ENCODE data around the gene SLC25A2. TPM values are rescaled to one million over a fixed set of nuclear protein-coding genes. Genes with fewer than 3 reads are reported as not detected.
"Not testable (repeated sequence)": the region's sequence is repeated elsewhere in the genome, so short reads cannot be mapped to it uniquely, and the experiment has no call there.

The SLC25A2 gene
- not detected in 2 replicates for total RNA-seq (2014; rRNA removed; shearing (Covaris generic))

DNA sequence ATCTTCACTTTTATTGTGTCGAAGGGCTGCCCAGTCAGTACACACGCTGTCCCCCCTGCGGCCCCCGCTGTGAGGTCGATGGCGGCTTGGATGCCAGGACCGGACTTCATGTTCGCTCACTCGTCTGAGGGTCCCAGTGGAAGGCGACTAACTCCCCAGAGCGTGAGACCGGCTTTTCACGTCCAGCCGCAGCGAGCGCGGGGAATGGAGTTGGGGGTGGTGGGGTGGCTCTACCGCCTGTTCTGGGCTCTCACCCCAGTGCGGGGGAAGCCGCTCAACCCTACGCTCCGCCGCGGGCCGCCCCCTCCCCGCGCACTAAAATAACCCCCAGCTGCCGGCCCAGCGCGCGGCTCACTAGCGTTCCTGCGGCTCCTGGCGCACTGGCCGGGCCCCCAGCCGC is at the start of gene SLC25A2:
Gene SLC25A2, minus strand, starts transcription at position 294 of the 400 bp plus-strand sequence. Its CDS starts 184 bp downstream, at position 110.
- no peak for DNase-seq (ENCODE audit: low spot score)

DNA sequence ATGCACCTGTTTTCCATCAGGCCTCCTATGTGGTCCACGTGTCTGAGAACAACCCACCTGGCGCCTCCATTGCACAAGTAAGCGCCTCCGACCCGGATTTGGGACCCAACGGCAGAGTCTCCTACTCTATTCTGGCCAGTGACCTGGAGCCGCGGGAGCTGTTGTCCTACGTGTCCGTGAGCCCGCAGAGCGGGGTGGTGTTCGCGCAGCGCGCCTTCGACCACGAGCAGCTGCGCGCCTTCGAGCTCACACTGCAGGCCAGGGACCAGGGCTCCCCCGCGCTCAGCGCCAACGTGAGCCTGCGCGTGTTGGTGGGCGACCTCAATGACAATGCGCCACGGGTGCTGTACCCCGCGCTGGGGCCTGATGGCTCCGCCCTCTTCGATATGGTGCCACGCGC is 47.7 kb upstream of the SLC25A2 start:
- DNase-seq (ENCODE audit: low spot score): no peak

DNA sequence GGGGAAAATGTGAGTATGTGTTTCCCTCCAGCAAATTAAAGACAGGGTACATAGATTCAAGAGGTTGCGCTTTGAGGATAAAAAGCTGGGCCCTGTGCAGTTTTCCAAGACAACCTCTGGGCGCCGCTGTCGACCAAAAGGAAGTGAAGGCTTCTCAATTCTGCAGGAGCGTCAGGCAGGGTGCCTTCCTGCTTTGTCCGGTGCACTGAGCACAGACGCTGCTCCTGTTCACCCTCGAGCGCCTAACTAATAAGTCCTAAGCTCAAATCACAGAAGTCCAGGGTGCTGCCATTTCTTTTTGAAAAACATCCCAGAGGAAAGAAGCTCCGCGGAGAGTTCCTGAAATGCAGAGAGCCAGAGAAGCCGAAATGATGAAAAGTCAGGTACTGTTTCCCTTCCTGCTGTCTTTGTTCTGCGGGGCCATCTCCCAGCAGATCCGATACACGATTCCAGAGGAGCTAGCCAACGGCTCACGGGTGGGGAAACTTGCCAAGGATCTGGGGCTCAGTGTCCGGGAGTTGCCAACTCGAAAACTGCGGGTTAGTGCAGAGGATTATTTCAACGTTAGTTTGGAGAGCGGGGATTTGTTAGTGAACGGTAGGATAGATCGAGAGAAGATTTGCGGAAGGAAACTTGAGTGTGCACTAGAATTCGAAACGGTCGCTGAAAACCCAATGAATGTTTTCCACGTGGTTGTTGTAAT is 46.2 kb upstream of the SLC25A2 start, which contains the start of gene PCDHGB1:
Gene PCDHGB1, plus strand, starts transcription at position 183 of the 703 bp plus-strand sequence. Its CDS starts 162 bp downstream, at position 345.
- DNase-seq (ENCODE audit: low spot score): peak; percentile 49

DNA sequence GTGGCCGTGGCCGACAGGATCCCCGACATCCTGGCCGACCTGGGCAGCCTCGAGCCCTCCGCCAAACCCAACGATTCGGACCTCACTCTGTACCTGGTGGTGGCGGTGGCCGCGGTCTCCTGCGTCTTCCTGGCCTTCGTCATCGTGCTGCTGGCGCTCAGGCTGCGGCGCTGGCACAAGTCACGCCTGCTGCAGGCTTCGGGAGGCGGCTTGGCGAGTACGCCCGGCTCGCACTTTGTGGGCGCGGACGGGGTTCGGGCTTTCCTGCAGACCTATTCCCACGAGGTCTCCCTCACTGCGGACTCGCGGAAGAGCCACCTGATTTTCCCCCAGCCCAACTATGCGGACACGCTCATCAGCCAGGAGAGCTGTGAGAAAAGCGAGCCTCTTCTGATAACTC is 42.2 kb upstream of the SLC25A2 start:
- DNase-seq (ENCODE audit: low spot score): not testable (repeated sequence)

DNA sequence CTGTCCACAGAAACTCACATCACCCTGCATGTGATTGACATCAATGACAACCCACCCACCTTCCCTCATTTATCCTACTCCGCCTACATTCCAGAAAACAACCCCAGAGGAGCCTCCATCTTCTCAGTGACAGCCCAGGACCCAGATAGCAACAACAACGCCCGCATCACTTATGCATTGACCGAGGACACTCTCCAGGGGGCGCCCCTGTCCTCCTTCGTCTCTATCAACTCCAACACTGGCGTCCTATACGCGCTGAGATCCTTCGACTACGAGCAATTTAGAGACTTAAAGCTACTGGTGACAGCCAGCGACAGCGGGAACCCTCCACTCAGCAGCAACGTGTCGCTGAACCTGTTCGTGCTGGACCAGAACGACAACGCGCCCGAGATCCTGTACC is 41.5 kb upstream of the SLC25A2 start:
- no peak for DNase-seq (ENCODE audit: low spot score)

DNA sequence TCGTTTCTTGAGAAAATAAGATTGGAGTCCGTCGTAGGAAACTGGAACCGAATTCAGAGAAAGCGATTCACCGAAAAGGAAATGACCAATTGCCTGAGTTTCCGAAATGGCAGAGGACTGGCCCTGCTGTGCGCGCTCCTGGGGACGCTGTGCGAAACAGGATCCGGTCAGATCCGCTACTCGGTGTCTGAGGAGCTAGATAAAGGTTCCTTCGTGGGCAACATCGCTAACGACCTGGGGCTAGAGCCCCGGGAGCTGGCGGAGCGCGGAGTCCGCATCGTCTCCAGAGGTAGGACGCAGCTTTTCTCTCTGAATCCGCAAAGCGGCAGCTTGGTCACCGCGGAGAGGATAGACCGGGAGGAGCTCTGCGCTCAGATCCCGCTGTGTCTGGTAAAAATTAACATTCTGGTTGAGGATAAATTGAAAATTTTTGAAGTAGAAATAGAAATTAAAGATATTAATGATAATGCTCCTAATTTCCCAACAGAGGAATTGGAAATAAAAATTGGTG is 40.2 kb upstream of the SLC25A2 start:
- DNase-seq (ENCODE audit: low spot score): no peak

DNA sequence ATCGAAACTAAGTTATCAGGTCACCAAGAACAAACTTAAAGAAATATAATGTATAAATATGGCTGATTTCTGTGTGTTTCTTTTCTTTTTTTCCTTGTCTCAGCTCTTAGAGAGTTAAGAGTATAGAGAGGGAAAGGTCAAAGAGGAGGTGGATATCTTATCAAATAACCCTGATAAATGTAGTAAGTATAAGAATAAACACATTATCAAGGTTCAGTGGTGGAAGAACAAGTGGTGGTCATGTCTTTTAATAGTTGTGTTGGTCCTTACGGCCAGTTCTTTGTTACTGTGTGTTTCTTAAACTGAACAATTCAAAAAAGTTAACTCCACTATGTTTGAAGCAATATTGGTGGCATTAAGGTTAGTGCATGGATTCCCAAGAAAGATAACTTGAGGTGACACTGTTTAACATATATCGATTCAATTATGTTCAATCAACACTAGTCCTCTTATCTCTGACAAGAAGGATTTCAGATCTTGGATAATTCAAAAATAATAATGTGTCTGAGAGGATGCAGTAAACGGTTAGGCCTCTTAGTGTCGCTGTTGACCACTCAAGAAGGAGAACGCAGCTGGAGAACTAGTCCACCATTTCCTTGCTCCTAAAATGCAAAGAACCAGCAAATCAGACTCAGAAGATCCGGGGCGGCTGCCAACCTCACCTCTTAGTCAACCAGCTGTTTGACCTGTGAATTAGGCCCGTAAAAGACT is 39.5 kb upstream of the SLC25A2 start, which contains the start of gene PCDHGA3:
Gene PCDHGA3, plus strand, starts transcription at position 588 of the 711 bp plus-strand sequence. CDS start 205 bp downstream, outside the sequence.
- no peak for DNase-seq (ENCODE audit: low spot score)

DNA sequence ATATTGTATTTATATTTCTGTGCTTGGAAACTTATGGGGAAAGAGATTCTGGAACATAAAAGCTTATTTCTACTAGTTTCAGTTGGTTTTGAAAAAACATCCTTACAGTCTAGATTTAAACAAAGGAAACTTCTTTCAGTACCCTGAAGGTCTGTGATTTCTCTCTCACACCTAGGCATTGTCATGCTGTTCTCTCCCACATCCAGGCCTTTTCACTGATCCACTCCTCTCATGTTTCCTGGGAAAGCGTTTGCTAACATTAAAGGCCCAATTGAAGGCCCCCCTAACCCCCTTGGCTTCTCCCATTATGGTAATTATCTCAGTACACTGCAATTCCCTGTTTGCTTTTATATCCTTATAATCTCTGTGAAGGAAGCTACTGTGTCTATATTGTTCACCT is 38.9 kb upstream of the SLC25A2 start:
- no peak for DNase-seq (ENCODE audit: low spot score)

DNA sequence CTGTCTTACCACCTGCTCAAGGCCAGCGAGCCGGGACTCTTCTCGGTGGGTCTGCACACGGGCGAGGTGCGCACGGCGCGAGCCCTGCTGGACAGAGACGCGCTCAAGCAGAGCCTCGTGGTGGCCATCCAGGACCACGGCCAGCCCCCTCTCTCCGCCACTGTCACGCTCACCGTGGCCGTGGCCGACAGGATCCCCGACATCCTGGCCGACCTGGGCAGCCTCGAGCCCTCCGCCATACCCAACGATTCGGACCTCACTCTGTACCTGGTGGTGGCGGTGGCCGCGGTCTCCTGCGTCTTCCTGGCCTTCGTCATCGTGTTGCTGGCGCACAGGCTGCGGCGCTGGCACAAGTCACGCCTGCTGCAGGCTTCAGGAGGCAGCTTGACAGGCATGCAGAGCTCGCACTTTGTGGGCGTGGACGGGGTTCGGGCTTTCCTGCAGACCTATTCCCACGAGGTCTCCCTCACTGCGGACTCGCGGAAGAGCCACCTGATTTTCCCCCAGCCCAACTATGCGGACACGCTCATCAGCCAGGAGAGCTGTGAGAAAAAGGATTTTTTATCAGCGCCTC is 37.0 kb upstream of the SLC25A2 start:
- not testable (repeated sequence) for DNase-seq (ENCODE audit: low spot score)

DNA sequence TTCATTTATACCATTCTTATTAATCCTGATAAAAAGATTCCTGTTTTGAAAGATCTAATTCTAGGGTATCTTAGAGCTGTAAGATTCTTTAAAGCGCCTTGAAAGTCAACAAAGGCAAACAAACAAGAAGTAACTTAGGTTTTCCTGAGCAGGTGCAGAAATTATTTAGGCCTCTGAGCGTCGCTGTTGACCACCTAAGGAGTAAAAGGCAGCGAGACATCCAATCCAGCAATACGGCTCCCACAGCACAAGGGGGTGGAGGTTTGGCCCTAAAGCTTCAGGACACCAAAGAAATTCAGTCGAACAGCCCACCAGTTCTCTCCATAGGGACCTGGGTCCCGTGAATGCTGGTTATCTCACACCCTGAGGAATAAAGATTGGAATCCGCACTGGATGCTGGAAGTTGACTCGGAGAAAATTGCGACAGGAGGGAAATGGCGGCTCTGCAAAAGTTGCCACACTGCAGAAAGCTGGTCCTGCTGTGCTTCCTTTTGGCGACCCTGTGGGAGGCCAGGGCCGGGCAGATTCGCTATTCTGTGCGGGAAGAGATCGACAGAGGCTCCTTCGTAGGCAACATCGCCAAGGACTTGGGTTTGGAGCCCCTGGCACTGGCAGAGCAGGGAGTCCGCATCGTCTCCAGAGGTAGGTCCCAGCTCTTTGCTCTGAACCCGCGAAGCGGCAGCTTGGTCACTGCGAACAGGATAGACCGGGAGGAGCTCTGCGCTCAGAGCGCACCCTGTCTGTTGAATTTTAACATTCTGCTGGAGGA is 34.9 kb upstream of the SLC25A2 start, which contains the start of gene PCDHGA2:
Gene PCDHGA2, plus strand, starts transcription at position 223 of the 769 bp plus-strand sequence.
- peak; percentile 16 for DNase-seq (ENCODE audit: low spot score)

DNA sequence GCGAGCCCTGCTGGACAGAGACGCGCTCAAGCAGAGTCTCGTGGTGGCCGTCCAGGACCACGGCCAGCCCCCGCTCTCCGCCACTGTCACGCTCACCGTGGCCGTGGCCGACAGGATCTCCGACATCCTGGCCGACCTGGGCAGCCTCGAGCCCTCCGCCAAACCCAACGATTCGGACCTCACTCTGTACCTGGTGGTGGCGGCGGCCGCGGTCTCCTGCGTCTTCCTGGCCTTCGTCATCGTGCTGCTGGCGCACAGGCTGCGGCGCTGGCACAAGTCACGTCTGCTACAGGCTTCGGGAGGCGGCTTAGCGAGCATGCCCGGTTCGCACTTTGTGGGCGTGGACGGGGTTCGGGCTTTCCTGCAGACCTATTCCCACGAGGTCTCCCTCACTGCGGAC is 28.7 kb upstream of the SLC25A2 start:
- not testable (repeated sequence) for DNase-seq (ENCODE audit: low spot score)

DNA sequence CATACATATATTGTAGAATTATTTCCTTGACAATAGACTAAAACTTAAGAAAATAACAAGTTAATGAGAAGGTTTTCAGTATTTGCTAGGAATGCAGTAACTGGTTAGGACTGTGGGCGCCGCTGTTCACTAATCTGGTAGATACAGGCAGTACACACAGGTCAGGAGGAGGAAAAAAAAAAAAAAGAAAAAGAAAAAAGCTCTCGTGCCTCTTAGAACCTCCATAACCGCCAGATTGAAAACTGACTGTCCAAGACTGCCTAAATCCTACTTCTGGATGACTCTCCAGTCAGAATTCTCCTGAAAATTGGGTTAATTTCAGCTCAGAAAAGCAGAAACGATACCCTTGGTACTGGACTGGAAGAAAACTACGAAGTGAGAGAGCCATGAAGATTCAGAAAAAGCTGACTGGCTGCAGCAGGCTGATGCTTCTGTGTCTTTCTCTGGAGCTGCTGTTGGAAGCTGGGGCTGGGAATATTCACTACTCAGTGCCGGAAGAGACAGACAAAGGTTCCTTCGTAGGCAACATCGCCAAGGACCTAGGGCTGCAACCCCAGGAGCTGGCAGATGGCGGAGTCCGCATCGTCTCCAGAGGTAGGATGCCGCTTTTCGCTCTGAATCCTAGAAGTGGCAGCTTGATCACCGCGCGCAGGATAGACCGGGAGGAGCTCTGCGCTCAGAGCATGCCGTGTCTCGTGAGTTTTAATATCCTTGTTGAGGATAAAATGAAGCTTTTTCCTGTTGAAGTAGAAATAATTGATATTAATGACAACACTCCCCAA is 26.6 kb upstream of the SLC25A2 start, which contains the start of gene PCDHGA1:
Gene PCDHGA1, plus strand, starts transcription at position 216 of the 782 bp plus-strand sequence.
- DNase-seq (ENCODE audit: low spot score): peak; percentile 42

DNA sequence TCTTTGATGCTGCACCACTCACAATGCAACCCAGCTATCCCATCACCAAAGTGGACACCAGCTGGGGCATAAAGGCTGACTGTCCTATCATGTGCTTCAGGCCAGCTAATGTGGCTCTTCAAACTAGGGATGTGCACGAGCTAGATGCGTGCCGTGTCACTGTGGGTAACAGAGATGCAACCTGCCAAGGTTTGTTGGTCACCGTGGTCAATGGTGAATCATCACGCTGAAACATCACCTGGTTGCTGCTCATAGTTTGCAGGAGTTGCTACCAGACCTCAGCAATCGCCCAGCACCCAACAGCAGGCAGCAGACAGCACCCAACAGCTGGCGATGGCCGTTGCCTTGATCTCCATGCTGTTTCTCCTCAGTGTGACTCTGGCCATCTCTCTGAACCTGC is 24.4 kb upstream of the SLC25A2 start:
- no peak for DNase-seq (ENCODE audit: low spot score)

DNA sequence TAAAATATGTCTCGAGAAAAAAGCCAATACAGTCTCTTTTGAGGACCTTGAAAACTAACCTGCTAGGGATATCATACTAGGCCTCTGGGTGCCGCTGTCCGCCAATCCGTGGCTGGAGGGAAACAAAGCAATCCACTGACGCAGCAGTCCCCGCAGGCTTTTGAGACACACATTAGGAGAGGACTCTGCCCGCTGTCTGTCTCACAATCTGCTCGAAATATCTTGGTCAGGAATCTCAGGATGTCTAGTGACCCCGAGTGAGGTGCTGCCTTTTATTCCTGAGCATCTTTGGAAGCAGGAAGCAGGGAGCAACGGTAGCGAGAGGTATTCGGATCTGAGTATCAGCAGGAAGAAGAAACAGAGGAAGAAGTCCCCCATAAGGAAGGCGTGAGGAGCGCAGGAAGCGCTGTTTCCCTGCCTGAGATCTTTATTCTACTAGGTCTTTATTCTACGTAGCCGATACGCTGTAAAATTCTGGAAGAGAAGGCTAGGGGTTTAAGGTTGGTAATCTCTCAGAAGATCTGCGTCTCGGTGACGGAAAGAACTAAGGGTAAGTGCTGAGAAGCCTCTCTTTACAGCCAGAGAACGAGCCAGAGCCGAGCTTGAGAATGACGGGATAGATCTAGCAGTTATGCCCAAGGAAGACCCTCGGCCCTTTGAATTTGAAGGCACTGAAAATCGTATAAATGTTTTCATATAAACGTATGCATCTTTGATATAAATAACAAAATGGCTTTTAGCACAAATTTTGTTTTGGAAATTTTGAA is 22.4 kb upstream of the SLC25A2 start:
- DNase-seq (ENCODE audit: low spot score): no peak

DNA sequence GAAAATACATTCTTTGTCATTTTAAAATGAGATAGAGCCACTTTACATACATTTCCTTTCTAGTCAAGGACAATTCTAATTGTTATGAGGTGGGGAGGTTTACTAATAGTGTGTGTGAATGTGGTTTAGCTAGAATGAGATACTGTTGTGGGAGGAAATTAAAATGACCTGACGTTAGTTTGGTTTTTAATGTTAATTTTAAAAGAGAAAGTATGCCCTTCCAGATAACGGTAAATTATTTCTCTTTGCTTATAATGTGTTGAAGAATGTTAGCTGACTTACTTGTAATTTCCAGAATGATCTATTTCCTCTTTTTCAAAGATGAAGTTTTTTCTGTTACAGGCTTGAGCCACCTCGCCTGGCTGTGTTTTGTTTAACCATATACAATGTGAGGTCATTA is 18.4 kb upstream of the SLC25A2 start:
- DNase-seq (ENCODE audit: low spot score): no peak

DNA sequence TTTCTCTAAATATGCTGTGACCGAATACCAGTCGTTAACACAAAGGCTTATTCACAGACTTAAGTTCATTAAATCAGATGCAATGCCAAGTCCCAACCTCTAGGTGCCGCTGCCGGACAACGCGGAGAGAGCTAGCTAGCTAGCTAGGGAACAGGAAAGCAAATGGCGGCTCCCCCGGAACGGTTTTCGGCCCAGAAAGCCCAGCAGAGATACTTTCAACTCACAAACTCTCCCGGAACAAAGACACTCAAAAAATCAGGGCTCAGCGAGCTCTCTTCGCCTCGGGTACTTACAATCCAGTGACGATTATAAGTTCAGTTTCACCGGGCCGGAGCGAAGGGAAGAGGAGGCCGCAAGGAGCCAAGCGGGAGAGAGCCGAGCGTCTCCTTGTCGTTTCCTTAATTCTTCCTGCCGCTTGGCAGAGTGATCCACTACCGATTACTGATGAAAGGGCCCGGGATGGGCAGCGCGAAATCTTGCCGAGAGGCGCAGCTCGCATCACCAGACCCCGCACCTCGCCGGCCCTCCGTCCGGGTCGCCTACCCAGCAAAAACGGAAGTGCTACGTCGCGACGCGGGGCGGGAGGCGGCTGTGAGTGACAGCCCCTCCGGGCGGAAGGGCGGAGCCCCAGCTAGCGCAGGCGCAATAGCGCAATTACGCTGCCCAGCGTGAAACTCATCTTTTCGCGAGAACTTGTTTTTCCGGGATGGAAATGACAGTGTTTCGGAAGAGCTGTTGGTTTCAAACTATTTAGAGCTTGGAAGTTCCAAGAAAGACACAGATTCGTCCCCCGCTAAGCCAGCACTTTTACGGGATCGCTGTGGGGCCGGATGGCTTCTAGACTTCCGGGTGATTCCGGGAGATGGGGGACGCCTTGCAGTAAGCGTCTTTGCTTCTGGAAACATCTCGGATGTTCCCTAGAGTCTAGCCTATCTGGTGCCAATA is 16.6 kb upstream of the SLC25A2 start, which contains the start of gene TAF7:
Gene TAF7, minus strand, starts transcription at position 560 of the 945 bp plus-strand sequence. CDS start 740 bp downstream, outside the sequence.
- peak; percentile 89 for DNase-seq (ENCODE audit: low spot score)

DNA sequence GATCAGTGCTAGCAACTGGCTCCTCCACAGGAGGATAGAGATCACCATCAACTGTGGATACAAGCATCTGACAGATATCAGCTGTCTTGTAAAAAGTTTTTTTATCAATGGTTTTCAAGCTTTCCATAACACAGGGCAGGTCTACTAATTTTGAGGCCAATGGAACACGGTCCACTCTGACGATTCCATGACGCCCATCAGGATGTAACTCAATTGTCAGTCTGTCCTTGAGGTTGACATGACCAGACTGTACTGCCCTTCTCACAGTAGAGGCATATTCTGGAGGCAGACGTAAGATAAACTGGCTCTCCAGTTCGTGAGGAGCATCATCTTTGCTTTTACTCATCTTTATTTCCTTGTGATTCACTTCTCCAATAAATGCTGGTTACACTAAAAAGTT is 15.8 kb upstream of the SLC25A2 start:
- no peak for DNase-seq (ENCODE audit: low spot score)

DNA sequence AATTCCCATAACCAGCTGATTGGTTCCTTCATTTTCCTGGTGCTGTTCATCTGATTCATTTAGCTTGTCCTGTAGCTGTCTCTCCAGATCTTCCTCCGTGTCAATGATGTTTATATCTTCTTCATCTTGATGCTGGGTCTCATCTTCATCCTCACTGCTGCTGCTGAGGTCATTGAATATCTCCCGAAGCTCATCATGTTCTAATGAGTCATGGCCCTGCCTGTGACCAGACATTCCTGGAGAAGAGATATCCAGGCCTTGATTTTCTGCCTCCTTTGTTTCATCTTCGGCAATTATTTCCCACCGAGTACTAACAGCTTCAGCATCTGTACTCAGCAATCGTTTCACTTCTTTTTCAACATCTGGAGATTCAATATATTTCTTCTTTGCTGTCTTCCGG is 15.4 kb upstream of the SLC25A2 start:
- DNase-seq (ENCODE audit: low spot score): no peak
